ENCODE results near the gene HNRNPH1.

- no peak for TF ChIP-seq CTCF (conservative IDR thresholded peaks at IDR 0.05 in 1 of 2, IDR thresholded peaks at IDR 0.05 in 1 of 2; ENCODE audit: low read depth in 1 of 2, low read length in 2 of 2)
- no peak for TF ChIP-seq EZH2 (IDR thresholded peaks at IDR 0.05; ENCODE audit: low read length, missing control alignments)
Measured at GRCh38 chr5:179623906-179624741, 653 bp upstream of the HNRNPH1 start.
